ENCODE results near the gene TACR2. TPM values are rescaled to one million over a fixed set of nuclear protein-coding genes. Genes with fewer than 3 reads are reported as not detected.

Gene TACR2
- total and polyA plus RNA-seq, 2 donors (not counting 3 experiments of a cell fraction or from before 2014, with no cell fraction given): 0.19 TPM; not detected in 1

DNA sequence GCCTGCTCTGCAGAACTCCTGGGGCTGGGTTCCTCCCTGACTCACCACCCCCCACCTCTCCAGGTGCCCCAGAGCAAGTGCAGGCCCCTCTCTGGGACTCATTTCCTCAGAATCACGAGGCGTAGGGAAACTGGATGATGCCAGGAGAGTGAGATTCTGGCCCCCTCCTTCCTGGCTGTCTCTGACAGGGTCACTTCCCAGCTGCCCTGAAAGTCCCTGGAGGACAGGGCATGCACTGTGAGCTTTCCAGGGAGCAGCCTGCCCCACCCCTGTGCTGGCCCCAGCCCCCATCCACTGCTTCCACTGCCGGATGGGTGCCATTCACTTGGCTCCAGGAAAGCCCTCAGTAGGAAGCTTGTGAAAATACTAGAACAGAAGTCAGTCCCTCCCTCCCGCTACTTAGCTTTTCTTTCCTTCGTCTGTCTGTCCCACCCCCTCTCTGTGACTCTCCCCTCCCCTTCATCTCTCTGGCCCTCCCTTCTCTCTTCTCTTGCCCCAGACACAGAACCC, 10.4 kb downstream of the TACR2 start:
- no peak for TF ChIP-seq POLR2A (IDR thresholded peaks at IDR 0.05; ENCODE audit: low read depth, low read length)
- TF ChIP-seq JUN (IDR thresholded peaks at IDR 0.05; ENCODE audit: borderline replicate concordance, insufficient read depth, insufficient read length, low read depth): no peak
- TF ChIP-seq, protein P1, sequence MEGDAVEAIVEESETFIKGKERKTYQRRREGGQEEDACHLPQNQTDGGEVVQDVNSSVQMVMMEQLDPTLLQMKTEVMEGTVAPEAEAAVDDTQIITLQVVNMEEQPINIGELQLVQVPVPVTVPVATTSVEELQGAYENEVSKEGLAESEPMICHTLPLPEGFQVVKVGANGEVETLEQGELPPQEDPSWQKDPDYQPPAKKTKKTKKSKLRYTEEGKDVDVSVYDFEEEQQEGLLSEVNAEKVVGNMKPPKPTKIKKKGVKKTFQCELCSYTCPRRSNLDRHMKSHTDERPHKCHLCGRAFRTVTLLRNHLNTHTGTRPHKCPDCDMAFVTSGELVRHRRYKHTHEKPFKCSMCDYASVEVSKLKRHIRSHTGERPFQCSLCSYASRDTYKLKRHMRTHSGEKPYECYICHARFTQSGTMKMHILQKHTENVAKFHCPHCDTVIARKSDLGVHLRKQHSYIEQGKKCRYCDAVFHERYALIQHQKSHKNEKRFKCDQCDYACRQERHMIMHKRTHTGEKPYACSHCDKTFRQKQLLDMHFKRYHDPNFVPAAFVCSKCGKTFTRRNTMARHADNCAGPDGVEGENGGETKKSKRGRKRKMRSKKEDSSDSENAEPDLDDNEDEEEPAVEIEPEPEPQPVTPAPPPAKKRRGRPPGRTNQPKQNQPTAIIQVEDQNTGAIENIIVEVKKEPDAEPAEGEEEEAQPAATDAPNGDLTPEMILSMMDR (IDR thresholded peaks at IDR 0.05; ENCODE audit: extremely low read depth in 1 of 2, insufficient read depth in 1 of 2, low read depth in 1 of 2, low read length in 2 of 2): no peak
- TF ChIP-seq GATA2 (IDR thresholded peaks at IDR 0.05; ENCODE audit: insufficient read depth, insufficient read length, low read depth, low read length): no peak
- no peak for TF ChIP-seq POLR2AphosphoS5 (IDR thresholded peaks at IDR 0.05; ENCODE audit: insufficient read depth, low read depth, low read length)
- no peak for TF ChIP-seq MYC (IDR thresholded peaks at IDR 0.05; ENCODE audit: low read depth, low read length)
- no peak for TF ChIP-seq FOS (IDR thresholded peaks at IDR 0.05; ENCODE audit: borderline replicate concordance, insufficient read depth, low read length)
- TF ChIP-seq EZH2 (IDR thresholded peaks at IDR 0.05; ENCODE audit: borderline replicate concordance, low read depth, low read length, severe bottlenecking): no peak
- no peak for TF ChIP-seq MAX (IDR thresholded peaks at IDR 0.05; ENCODE audit: insufficient read depth, insufficient read length)
- Histone ChIP-seq H3K4me1 (ENCODE audit: control insufficient read depth, extremely low read depth, insufficient read depth, low read length) (peaks cover 11% of the 10 kb centered on the region), H2AFZ (ENCODE audit: low read depth, low read length) (no peak overlapping the region), H3K4me2 (ENCODE audit: insufficient read depth, low read length) (no peak overlapping the region), H3K36me3 (ENCODE audit: control insufficient read depth in 2 of 2, extremely low read depth in 1 of 2, insufficient read depth in 2 of 2, low read length in 2 of 2) (peaks cover 2 to 3% of the 10 kb centered on the region in 2 experiments), H3K27me3 (ENCODE audit: control insufficient read depth in 2 of 2, insufficient read depth in 2 of 2, low read length in 2 of 2) (no peaks in the 10 kb centered on the region), H3K9ac (replicated peaks; ENCODE audit: extremely low read depth, insufficient read depth, low read length) (no peak overlapping the region), H3K27ac (ENCODE audit: insufficient read depth, low read depth, low read length) (no peak overlapping the region), H3K79me2 (ENCODE audit: control insufficient read depth, insufficient read depth, low read length) (no peaks in the 10 kb centered on the region), H3K9me3 (replicated peaks; ENCODE audit: control insufficient read depth, insufficient read depth, low read length) (no peaks in the 10 kb centered on the region), H4K20me1 (replicated peaks; ENCODE audit: control insufficient read depth, extremely low read depth, insufficient read depth, low read length) (no peaks in the 10 kb centered on the region), H3K9me1 (replicated peaks; ENCODE audit: control insufficient read depth, extremely low read depth, insufficient read depth, low read length) (no peaks in the 10 kb centered on the region), H3K4me3 (replicated peaks in 1 of 3; ENCODE audit: insufficient read depth in 1 of 3, low read depth in 1 of 3, low read length in 3 of 3) (no peak overlapping the region)
- ChIA-PET CTCF (interaction anchor here (0.9 to 3.6 kb wide), 10 partner anchors 13 to 235 kb away, joined by 3 to 86 read pairs (median 13); no protein-coding TSS in a partner anchor), POLR2A (interaction anchor here (1.8 kb wide), 1 partner anchor 12 kb away, joined by 4 read pairs; no protein-coding TSS in a partner anchor)
- no peak for DNase-seq (ENCODE audit: low read depth, low spot score)
- dilution Hi-C loops (cut with MboI; ENCODE audit: extremely low pct_ligation_motif_present, low sequenced_read_pairs): no loop called here
- intact Hi-C loops (cut with micrococcal nuclease): no loop called here
- BruUV-seq (replicated peaks): no TSS peak
- FAIRE-seq: peak; percentile 28

Data from endothelial cell of umbilical vein (primary cell).